Measurements from ENCODE around the gene DENND6A.
"Not testable (repeated sequence)": the region's sequence is repeated elsewhere in the genome, so short reads cannot be mapped to it uniquely, and the experiment has no call there.

DENND6A gene

DNA sequence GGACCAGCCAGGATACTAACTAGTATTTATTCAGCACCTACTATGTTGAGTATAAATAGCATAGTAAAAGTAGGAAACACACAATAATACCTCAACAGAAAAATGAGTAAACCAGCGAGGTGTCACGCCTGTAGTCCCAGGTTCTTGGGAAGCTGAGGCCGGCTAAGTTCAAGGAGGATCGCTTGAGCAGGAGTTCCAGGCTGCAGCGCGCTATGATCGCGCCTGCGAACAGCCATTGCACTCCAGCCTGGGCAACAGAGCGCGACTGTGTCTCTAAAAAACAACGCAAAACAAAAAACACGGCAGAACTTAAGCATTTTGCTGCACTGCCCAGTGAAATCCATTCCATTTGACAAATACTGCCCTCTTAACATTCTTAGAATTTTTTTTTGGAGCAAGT, 1.3 kb upstream of the DENND6A start:
- Histone ChIP-seq H3K9me3 (ENCODE audit: control insufficient read depth, insufficient read depth, low read length) (no peaks in the 10 kb centered on the region), H3K4me3 (ENCODE audit: low read length) (no peak overlapping the region), H3K36me3 (ENCODE audit: control insufficient read depth, insufficient read depth, low read length) (no peaks in the 10 kb centered on the region), H3K27ac (ENCODE audit: low read length) (no peak overlapping the region), H3K27me3 (ENCODE audit: control insufficient read depth, insufficient read depth, low read length) (no peaks in the 10 kb centered on the region), H3K4me1 (ENCODE audit: control insufficient read depth, insufficient read depth, low read length) (no peaks in the 10 kb centered on the region)
- no peak for DNase-seq (ENCODE audit: low read depth, low spot score)
- no CpG with 5 or more reads among the region's 13 CpGs for WGBS (ENCODE audit: insufficient coverage, insufficient read length)

DNA sequence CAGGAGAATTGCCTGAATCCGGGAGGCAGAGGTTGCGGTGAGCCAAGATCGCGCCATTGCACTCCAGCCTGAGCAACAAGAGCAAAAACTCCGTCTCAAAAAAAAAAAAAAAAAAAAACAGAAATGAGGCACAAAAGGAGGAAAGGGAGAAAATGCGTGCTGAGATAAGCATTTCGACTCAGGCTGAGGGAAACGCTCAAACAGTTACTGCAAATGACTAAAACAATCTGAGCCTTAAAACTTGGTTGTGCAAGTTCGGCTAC, 813 bp downstream of the DENND6A start:
- not testable (repeated sequence) for DNase-seq (ENCODE audit: low read depth, low spot score); H3K4me1 ChIP-seq (ENCODE audit: control insufficient read depth, insufficient read depth, low read length); H3K27me3 ChIP-seq (ENCODE audit: control insufficient read depth, insufficient read depth, low read length); H3K9me3 ChIP-seq (ENCODE audit: control insufficient read depth, insufficient read depth, low read length); H3K36me3 ChIP-seq (ENCODE audit: control insufficient read depth, insufficient read depth, low read length); H3K27ac ChIP-seq (ENCODE audit: low read length)
- WGBS (ENCODE audit: insufficient coverage, insufficient read length), result no CpG with 5 or more reads among the region's 9 CpGs
- peak overlapping the region; percentile 76; the same call in 1 of the 2 replicates for H3K4me3 ChIP-seq (ENCODE audit: low read length)

GRCh38 chr3:57691411-57692132, 1.3 kb downstream of the DENND6A start:
- Histone ChIP-seq H3K4me3 (ENCODE audit: low read length) (peak overlapping the region; percentile 2; the same call in 1 of the 2 replicates), H3K27me3 (ENCODE audit: control insufficient read depth, insufficient read depth, low read length) (no peaks in the 10 kb centered on the region), H3K4me1 (ENCODE audit: control insufficient read depth, insufficient read depth, low read length) (no peaks in the 10 kb centered on the region), H3K9me3 (ENCODE audit: control insufficient read depth, insufficient read depth, low read length) (no peaks in the 10 kb centered on the region), H3K36me3 (ENCODE audit: control insufficient read depth, insufficient read depth, low read length) (no peaks in the 10 kb centered on the region), H3K27ac (ENCODE audit: low read length) (no peak overlapping the region)
- no peak for DNase-seq (ENCODE audit: low read depth, low spot score)
- WGBS (ENCODE audit: insufficient coverage, insufficient read length), result no CpG with 5 or more reads among the region's 19 CpGs

DNA sequence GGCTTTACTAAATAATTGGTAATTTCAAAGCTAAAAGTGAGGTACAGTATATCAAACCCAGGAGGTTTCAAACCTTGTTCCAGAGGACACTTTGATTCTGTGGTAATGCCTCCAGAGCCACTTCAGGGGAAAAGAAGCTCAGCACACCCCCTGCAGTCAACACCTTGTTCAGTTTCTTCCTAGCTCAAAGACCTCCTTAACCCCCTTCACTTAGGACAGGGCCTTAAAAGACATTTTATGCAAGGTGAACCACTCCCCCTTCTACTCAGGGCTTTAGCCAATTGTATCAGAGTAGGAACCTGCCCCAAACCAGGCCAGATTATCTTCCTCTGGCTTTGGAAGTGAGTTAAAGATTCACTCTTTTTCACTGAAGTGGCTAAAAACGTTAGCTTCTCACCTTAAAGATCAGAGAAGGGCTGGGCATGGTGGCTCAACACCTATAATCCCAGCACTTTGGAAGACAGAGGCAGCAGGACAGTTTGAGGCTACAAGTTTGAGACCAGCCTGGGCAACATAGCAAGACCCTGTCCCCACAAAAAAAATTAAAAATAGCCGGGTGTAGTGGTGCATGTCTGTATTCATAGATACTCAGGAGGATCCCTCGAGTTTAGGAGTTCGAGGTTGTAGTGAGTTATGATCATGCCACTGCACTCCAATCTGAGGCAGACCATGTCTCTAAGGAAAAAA, 3.4 kb downstream of the DENND6A start:
- Histone ChIP-seq H3K27me3 (ENCODE audit: control insufficient read depth, insufficient read depth, low read length) (no peaks in the 10 kb centered on the region), H3K9me3 (ENCODE audit: control insufficient read depth, insufficient read depth, low read length) (no peaks in the 10 kb centered on the region), H3K4me3 (ENCODE audit: low read length) (no peak overlapping the region), H3K4me1 (ENCODE audit: control insufficient read depth, insufficient read depth, low read length) (no peaks in the 10 kb centered on the region), H3K36me3 (ENCODE audit: control insufficient read depth, insufficient read depth, low read length) (no peaks in the 10 kb centered on the region), H3K27ac (ENCODE audit: low read length) (no peak overlapping the region)
- no peak for DNase-seq (ENCODE audit: low read depth, low spot score)
- WGBS (ENCODE audit: insufficient coverage, insufficient read length), result no CpG with 5 or more reads among the region's 4 CpGs

GRCh38 chr3:57688291-57688690, 4.6 kb downstream of the DENND6A start:
- Histone ChIP-seq H3K27ac (ENCODE audit: low read length) (no peak overlapping the region), H3K9me3 (ENCODE audit: control insufficient read depth, insufficient read depth, low read length) (no peaks in the 10 kb centered on the region), H3K4me1 (ENCODE audit: control insufficient read depth, insufficient read depth, low read length) (no peaks in the 10 kb centered on the region), H3K4me3 (ENCODE audit: low read length) (no peak overlapping the region), H3K27me3 (ENCODE audit: control insufficient read depth, insufficient read depth, low read length) (no peaks in the 10 kb centered on the region), H3K36me3 (ENCODE audit: control insufficient read depth, insufficient read depth, low read length) (no peaks in the 10 kb centered on the region)
- no CpG with 5 or more reads among the region's 3 CpGs for WGBS (ENCODE audit: insufficient coverage, insufficient read length)
- DNase-seq (ENCODE audit: low read depth, low spot score), result no peak

DNA sequence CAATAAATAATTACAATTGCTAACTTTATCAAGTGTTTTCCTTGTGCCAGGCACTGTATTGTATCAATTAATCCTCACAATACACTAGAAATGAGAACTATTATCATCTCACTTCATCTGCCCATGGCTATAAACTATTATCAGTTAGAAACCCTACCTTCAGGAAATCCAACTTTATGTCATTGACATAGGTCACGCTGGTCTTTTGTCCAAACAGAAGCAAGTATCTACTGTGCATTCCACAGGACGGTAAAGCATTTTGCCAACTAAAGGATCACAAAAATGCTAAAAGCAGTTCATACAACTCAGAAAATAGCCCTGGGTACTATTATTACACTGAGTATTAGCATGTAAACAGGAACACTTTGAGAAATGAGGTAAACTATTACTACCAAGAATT, 9.6 kb downstream of the DENND6A start:
- H3K4me1 ChIP-seq (ENCODE audit: control insufficient read depth, insufficient read depth, low read length), result no peaks in the 10 kb centered on the region
- WGBS (ENCODE audit: insufficient coverage, insufficient read length), result no CpG with 5 or more reads among the region's 2 CpGs

GRCh38 chr3:57682284-57682683, 10.6 kb downstream of the DENND6A start:
- H3K27me3 ChIP-seq (ENCODE audit: control insufficient read depth, insufficient read depth, low read length), result no peaks in the 10 kb centered on the region; the same call in 1 of the 2 replicates
- H3K4me1 ChIP-seq (ENCODE audit: control insufficient read depth, insufficient read depth, low read length), result no peaks in the 10 kb centered on the region
- no peak overlapping the region for H3K27ac ChIP-seq (ENCODE audit: low read length)
- no peak for DNase-seq (ENCODE audit: low read depth, low spot score)
- no CpG with 5 or more reads among the region's 1 CpG for WGBS (ENCODE audit: insufficient coverage, insufficient read length)
- no peaks in the 10 kb centered on the region for H3K9me3 ChIP-seq (ENCODE audit: control insufficient read depth, insufficient read depth, low read length)
- no peak overlapping the region for H3K4me3 ChIP-seq (ENCODE audit: low read length)
- no peaks in the 10 kb centered on the region for H3K36me3 ChIP-seq (ENCODE audit: control insufficient read depth, insufficient read depth, low read length)

More for the DNA sequence above, 9.6 kb downstream of the DENND6A start:
- H3K36me3 ChIP-seq (ENCODE audit: control insufficient read depth, insufficient read depth, low read length), result no peaks in the 10 kb centered on the region
- no peak overlapping the region for H3K27ac ChIP-seq (ENCODE audit: low read length)
- no peaks in the 10 kb centered on the region; the same call in 1 of the 2 replicates for H3K27me3 ChIP-seq (ENCODE audit: control insufficient read depth, insufficient read depth, low read length)
- no peaks in the 10 kb centered on the region for H3K9me3 ChIP-seq (ENCODE audit: control insufficient read depth, insufficient read depth, low read length)
- DNase-seq (ENCODE audit: low read depth, low spot score), result no peak
- H3K4me3 ChIP-seq (ENCODE audit: low read length), result no peak overlapping the region

DNA sequence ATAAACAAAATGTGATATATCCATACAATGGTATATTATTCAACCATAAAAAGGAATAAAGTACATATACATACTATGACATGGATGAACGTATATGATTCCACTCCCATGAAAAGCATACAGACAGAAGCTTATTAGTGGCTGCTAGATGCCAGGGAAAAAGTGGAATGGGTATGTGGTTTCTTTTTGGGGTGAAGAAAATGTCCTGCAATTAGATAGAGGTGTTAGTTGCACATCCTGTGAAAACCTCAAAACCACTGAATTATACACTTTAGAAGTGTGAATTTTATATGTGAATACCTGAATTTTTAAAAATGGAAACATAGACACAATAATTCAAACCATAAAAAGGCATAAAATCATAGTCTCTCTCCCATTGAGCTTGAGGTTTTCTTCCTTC, 11.2 kb downstream of the DENND6A start:
- Histone ChIP-seq H3K4me3 (ENCODE audit: low read length) (no peak overlapping the region), H3K27ac (ENCODE audit: low read length) (no peak overlapping the region), H3K4me1 (ENCODE audit: control insufficient read depth, insufficient read depth, low read length) (no peaks in the 10 kb centered on the region), H3K36me3 (ENCODE audit: control insufficient read depth, insufficient read depth, low read length) (no peaks in the 10 kb centered on the region), H3K27me3 (ENCODE audit: control insufficient read depth, insufficient read depth, low read length) (no peaks in the 10 kb centered on the region; the same call in 1 of the 2 replicates), H3K9me3 (ENCODE audit: control insufficient read depth, insufficient read depth, low read length) (no peaks in the 10 kb centered on the region)
- no peak for DNase-seq (ENCODE audit: low read depth, low spot score)
- no CpG with 5 or more reads among the region's 1 CpG for WGBS (ENCODE audit: insufficient coverage, insufficient read length)

GRCh38 chr3:57680046-57680445, 12.8 kb downstream of the DENND6A start:
- Histone ChIP-seq H3K27ac (ENCODE audit: low read length) (no peak overlapping the region), H3K9me3 (ENCODE audit: control insufficient read depth, insufficient read depth, low read length) (no peaks in the 10 kb centered on the region), H3K27me3 (ENCODE audit: control insufficient read depth, insufficient read depth, low read length) (no peaks in the 10 kb centered on the region; the same call in 1 of the 2 replicates), H3K4me3 (ENCODE audit: low read length) (no peak overlapping the region), H3K36me3 (ENCODE audit: control insufficient read depth, insufficient read depth, low read length) (no peaks in the 10 kb centered on the region), H3K4me1 (ENCODE audit: control insufficient read depth, insufficient read depth, low read length) (no peaks in the 10 kb centered on the region)
- no peak for DNase-seq (ENCODE audit: low read depth, low spot score)
- WGBS (ENCODE audit: insufficient coverage, insufficient read length), result no CpG with 5 or more reads among the region's 4 CpGs

DNA sequence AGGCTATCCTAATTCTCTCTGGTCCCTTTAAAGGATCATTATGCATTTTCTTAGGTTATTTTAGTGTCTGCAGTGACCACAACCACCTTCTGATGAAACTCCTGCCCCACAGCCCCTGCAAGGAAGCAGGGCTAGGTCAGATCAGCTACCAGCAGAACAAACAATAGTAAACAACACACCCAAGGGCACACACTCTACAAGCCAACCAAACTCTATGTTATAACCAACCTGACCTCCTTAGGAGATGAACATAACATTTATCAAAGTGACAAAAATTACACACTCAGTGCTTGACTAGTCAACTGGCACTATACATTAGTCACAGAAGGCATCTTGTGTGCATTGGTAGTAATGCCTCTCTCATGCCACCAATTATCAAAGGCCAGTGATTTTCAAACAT, 17.3 kb downstream of the DENND6A start:
- Histone ChIP-seq H3K27me3 (ENCODE audit: control insufficient read depth, insufficient read depth, low read length) (no peaks in the 10 kb centered on the region; the same call in 1 of the 2 replicates), H3K36me3 (ENCODE audit: control insufficient read depth, insufficient read depth, low read length) (no peaks in the 10 kb centered on the region), H3K4me3 (ENCODE audit: low read length) (no peak overlapping the region), H3K9me3 (ENCODE audit: control insufficient read depth, insufficient read depth, low read length) (no peaks in the 10 kb centered on the region), H3K27ac (ENCODE audit: low read length) (no peak overlapping the region), H3K4me1 (ENCODE audit: control insufficient read depth, insufficient read depth, low read length) (no peaks in the 10 kb centered on the region)
- DNase-seq (ENCODE audit: low read depth, low spot score), result no peak

DNA sequence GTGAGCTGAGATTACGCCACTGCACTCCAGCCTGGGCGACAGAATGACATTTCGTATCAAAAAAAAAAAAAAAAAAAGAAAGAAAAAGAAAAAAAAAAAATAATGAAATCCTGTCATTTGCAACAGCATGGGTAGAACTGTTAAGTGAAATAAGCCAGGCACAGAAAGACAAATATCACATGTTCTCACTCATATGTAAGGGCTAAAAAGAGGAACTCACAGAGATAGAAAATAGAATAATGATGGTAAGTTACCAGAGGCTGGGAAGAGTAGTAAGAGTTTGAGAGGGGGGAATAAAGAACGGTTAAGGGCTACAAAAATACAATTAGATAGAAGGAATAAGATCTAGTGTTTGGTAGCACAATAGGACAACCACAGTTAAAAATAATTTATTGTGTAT, 19.7 kb downstream of the DENND6A start:
- H3K27ac ChIP-seq (ENCODE audit: low read length), result no peak overlapping the region
- H3K4me3 ChIP-seq (ENCODE audit: low read length), result no peak overlapping the region
- H3K27me3 ChIP-seq (ENCODE audit: control insufficient read depth, insufficient read depth, low read length), result no peaks in the 10 kb centered on the region
- no peak for DNase-seq (ENCODE audit: low read depth, low spot score)
- no peaks in the 10 kb centered on the region for H3K36me3 ChIP-seq (ENCODE audit: control insufficient read depth, insufficient read depth, low read length)
- no peaks in the 10 kb centered on the region for H3K9me3 ChIP-seq (ENCODE audit: control insufficient read depth, insufficient read depth, low read length)
- 100% methylated on average over 1 of the region's 4 CpGs for WGBS (ENCODE audit: insufficient coverage, insufficient read length)
- H3K4me1 ChIP-seq (ENCODE audit: control insufficient read depth, insufficient read depth, low read length), result no peaks in the 10 kb centered on the region
